ENCODE results near the gene KCNN3. TPM values are rescaled to one million over a fixed set of nuclear protein-coding genes. Genes with fewer than 3 reads are reported as not detected.

KCNN3 gene
- total RNA-seq, 1 experiment from 2014 or later, result 0.07 TPM

DNA sequence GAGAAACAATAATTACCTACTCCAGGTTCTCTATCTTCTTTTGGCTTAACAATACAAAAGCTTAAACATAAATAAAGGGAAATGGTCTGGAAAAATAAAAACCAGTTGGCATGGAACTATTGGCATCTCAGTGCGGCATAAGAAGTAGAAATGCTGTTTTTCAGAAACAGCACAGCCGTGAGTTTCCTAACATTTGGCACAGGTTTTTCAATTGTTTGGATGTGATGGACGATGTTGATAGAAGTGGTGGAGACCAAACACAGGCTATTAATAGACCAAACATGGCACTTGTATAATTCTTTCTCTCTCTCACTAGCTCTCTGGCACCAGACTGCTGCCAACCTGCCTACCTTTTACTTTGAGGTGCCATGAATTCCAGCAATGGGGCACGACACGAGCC, 36.2 kb downstream of the KCNN3 start:
- H3K9me3 Mint-ChIP-seq (ENCODE audit: unreplicated experiment), result no peaks in the 10 kb centered on the region
- H3K4me3 Mint-ChIP-seq (ENCODE audit: unreplicated experiment), result no peak overlapping the region
- peaks cover 70% of the 10 kb centered on the region for H3K27me3 Mint-ChIP-seq (ENCODE audit: insufficient read depth, unreplicated experiment)
- TF ChIP-seq, protein P1, sequence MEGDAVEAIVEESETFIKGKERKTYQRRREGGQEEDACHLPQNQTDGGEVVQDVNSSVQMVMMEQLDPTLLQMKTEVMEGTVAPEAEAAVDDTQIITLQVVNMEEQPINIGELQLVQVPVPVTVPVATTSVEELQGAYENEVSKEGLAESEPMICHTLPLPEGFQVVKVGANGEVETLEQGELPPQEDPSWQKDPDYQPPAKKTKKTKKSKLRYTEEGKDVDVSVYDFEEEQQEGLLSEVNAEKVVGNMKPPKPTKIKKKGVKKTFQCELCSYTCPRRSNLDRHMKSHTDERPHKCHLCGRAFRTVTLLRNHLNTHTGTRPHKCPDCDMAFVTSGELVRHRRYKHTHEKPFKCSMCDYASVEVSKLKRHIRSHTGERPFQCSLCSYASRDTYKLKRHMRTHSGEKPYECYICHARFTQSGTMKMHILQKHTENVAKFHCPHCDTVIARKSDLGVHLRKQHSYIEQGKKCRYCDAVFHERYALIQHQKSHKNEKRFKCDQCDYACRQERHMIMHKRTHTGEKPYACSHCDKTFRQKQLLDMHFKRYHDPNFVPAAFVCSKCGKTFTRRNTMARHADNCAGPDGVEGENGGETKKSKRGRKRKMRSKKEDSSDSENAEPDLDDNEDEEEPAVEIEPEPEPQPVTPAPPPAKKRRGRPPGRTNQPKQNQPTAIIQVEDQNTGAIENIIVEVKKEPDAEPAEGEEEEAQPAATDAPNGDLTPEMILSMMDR (IDR thresholded peaks at IDR 0.05; ENCODE audit: unreplicated experiment), result no peak
- ChIA-PET CTCF (interaction anchor here (0.6 to 1.4 kb wide), 5 partner anchors 14 to 1534 kb away, joined by 3 to 7 read pairs (median 5); no protein-coding TSS in a partner anchor), POLR2A (no interaction called here)
- intact Hi-C loops (cut with micrococcal nuclease), result no loop called here
- H3K27ac Mint-ChIP-seq (ENCODE audit: low read depth, unreplicated experiment), result no peak overlapping the region
- H3K36me3 Mint-ChIP-seq (ENCODE audit: insufficient read depth, unreplicated experiment), result no peaks in the 10 kb centered on the region
- no peak for DNase-seq (ENCODE audit: unreplicated experiment)
- BruUV-seq (replicated peaks), result no TSS peak
- H3K4me1 Mint-ChIP-seq (ENCODE audit: insufficient read depth, unreplicated experiment), result no peaks in the 10 kb centered on the region

DNA sequence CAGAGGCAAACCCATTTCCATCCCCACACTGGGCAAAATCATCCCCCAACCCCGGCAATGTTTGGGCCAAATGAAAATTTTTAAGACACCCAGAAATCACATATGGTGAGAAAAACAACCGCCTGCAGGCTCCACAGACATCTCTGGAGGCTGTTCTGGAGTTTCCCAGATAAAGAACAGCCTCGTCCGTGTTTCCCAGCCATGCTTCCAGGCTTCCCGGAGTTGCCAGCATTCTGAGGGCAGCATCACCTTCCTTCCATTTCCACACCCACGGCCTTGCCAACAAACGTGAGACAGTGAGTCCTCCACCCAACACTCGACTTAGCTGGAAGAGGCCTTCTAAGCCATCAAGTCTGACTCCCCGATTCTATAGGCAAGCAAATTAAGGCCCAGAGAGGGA, 36.9 kb downstream of the KCNN3 start:
- ChIA-PET CTCF (interaction anchor here (0.6 to 0.8 kb wide), 4 partner anchors 45 to 1533 kb away, joined by 3 to 7 read pairs (median 4); no protein-coding TSS in a partner anchor), POLR2A (no interaction called here)
- Mint-ChIP-seq H3K27ac (ENCODE audit: low read depth, unreplicated experiment) (no peak overlapping the region), H3K4me3 (ENCODE audit: unreplicated experiment) (no peak overlapping the region), H3K27me3 (ENCODE audit: insufficient read depth, unreplicated experiment) (peaks cover 70% of the 10 kb centered on the region), H3K9me3 (ENCODE audit: unreplicated experiment) (no peaks in the 10 kb centered on the region), H3K36me3 (ENCODE audit: insufficient read depth, unreplicated experiment) (no peaks in the 10 kb centered on the region), H3K4me1 (ENCODE audit: insufficient read depth, unreplicated experiment) (no peaks in the 10 kb centered on the region)
- BruUV-seq (replicated peaks), result no TSS peak
- intact Hi-C loops (cut with micrococcal nuclease), result no loop called here
- DNase-seq (ENCODE audit: unreplicated experiment), result no peak
- TF ChIP-seq, protein P1 (IDR thresholded peaks at IDR 0.05; ENCODE audit: unreplicated experiment), result no peak

DNA sequence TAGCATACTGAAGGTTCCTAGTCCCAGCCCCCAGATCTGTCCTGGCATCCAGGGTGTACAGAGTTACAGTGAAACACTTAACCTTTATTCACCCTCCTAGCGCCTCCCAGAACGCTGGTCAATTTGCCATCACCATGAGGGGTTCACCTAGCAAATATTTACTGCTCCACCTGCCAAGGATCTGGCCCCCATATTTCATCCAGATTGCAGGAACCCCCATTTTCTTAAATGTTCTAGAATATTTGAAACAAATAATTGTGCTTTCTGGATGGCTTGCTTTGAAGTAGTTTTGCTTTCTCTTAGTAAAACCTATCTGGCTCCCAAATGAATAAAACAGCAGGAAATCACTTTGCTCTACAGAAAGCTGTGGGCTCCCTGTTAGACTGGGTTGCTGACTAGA, 37.7 kb downstream of the KCNN3 start:
- ChIA-PET CTCF (interaction anchor here (0.8 kb wide), 1 partner anchor 46 kb away, joined by 4 read pairs; no protein-coding TSS in a partner anchor), POLR2A (no interaction called here)
- BruUV-seq (replicated peaks), result no TSS peak
- Mint-ChIP-seq H3K27ac (ENCODE audit: low read depth, unreplicated experiment) (no peak overlapping the region), H3K4me3 (ENCODE audit: unreplicated experiment) (no peak overlapping the region), H3K36me3 (ENCODE audit: insufficient read depth, unreplicated experiment) (no peaks in the 10 kb centered on the region), H3K9me3 (ENCODE audit: unreplicated experiment) (no peaks in the 10 kb centered on the region), H3K27me3 (ENCODE audit: insufficient read depth, unreplicated experiment) (peaks cover 67% of the 10 kb centered on the region), H3K4me1 (ENCODE audit: insufficient read depth, unreplicated experiment) (no peaks in the 10 kb centered on the region)
- DNase-seq (ENCODE audit: unreplicated experiment), result no peak
- intact Hi-C loops (cut with micrococcal nuclease), result no loop called here
- TF ChIP-seq, protein P1 (IDR thresholded peaks at IDR 0.05; ENCODE audit: unreplicated experiment), result no peak

GRCh38 chr1:154831462-154831861, 38.6 kb downstream of the KCNN3 start:
- Mint-ChIP-seq H3K27ac (ENCODE audit: low read depth, unreplicated experiment) (no peak overlapping the region), H3K4me1 (ENCODE audit: insufficient read depth, unreplicated experiment) (no peaks in the 10 kb centered on the region), H3K27me3 (ENCODE audit: insufficient read depth, unreplicated experiment) (peaks cover 58% of the 10 kb centered on the region), H3K36me3 (ENCODE audit: insufficient read depth, unreplicated experiment) (no peaks in the 10 kb centered on the region), H3K4me3 (ENCODE audit: unreplicated experiment) (no peak overlapping the region), H3K9me3 (ENCODE audit: unreplicated experiment) (no peaks in the 10 kb centered on the region)
- TF ChIP-seq, protein P1 (IDR thresholded peaks at IDR 0.05; ENCODE audit: unreplicated experiment), result no peak
- ChIA-PET CTCF (no interaction called here), POLR2A (no interaction called here)
- intact Hi-C loops (cut with micrococcal nuclease), result no loop called here
- no peak for DNase-seq (ENCODE audit: unreplicated experiment)
- no TSS peak for BruUV-seq (replicated peaks)
